ENCODE measurements around the gene C1orf21.

- no peak for TF ChIP-seq NFRKB (IDR thresholded peaks at IDR 0.05)
- TF ChIP-seq ELF4 (IDR thresholded peaks at IDR 0.05) = no peak
- no peak for TF ChIP-seq SUZ12 (IDR thresholded peaks at IDR 0.05)
- no peak for TF ChIP-seq FOXK2 (IDR thresholded peaks at IDR 0.05)
- no peak for TF ChIP-seq PKNOX1 (IDR thresholded peaks at IDR 0.05)
- no peak for TF ChIP-seq BHLHE40 (IDR thresholded peaks at IDR 0.05; ENCODE audit: borderline replicate concordance)
Observed at GRCh38 chr1:184520336-184520735, 133.5 kb downstream of the C1orf21 start.

Measured in HEK293T (cell line).